Urothelium cell line (cell line): ENCODE data around the gene CCDC73.
A peak's percentile ranks its signal among the peaks of the same experiment; 100 is the strongest.
"Not testable (repeated sequence)": the region's sequence is repeated elsewhere in the genome, so short reads cannot be mapped to it uniquely, and the experiment has no call there.

Experiments used
- DNase-seq: peaks from one replicate; pipeline ENCODE4 v3.0.0; 2011; ENCODE audit warnings: low spot score, mixed read lengths
- FAIRE-seq: peaks from 2 replicates; lab custom pipeline; 2011; peaks lifted over from hg19 to GRCh38; lab: Jason Lieb, UNC

Gene CCDC73

GRCh38 chr11:32706985-32707741 is 87.3 kb downstream of the CCDC73 start:
- DNase-seq: peak; percentile 49
- FAIRE-seq: no peak

DNA sequence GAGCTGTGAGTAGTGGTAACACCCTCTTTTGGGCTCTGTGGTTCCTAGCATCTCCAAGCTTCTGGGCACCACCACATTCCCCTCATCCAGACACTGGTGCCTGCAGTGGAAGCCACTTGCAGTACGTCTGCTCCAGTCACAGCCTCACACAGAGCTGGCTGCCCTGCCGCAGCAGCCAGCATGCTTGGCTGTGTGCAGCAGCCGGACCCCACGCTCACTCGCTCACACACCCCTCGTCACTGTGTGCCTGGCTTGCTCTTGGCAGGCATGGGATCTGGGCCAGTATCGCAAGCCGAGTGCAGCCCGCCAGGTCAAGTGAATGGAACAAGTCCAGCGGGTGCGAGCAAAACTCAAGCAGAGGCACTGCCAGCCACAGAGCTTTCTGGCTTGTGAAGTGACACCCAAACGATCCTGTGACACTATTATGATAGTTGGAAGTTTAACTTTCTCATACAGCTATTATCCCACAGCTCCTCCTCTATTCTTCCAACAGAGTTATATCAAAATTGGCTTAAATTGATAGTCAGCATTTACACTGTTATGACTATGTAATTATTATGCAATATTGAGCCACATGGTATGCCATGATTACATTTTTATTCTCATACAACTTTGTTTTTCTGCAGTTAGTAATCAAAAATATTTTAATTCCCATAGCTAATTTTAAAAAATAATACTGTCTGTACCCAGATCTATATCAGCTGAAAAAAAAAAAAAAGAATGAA is 89.0 kb downstream of the CCDC73 start:
- FAIRE-seq (no peak), DNase-seq (no peak)

- DNase-seq: no peak
- no peak for FAIRE-seq
Measured at GRCh38 chr11:32704775-32705174, 89.7 kb downstream of the CCDC73 start.

- DNase-seq: no peak
- no peak for FAIRE-seq
Measured at GRCh38 chr11:32704261-32704660, 90.2 kb downstream of the CCDC73 start.

- FAIRE-seq (no peak), DNase-seq (no peak)
Measured at GRCh38 chr11:32701616-32702015, 92.8 kb downstream of the CCDC73 start.

- FAIRE-seq (no peak), DNase-seq (no peak)
Measured at GRCh38 chr11:32698579-32698978, 95.9 kb downstream of the CCDC73 start.

DNA sequence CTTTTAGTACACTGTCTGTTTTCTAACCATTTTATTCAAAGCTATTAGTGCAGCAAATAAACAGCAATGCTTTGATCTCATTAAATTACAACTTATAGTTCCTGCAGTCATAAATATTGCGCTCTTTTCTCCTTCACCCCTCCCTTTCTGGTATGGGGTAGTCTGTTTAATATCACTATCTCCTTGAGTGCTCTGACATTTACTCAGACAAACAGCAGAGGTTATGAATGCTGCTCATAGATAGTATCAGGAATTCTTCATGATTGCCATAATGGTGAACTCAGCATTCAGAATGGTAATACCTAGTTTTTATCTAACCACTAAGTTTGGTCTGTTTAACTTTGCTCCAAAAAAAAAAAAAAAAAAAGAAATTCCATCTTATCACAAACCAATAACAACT is 123.4 kb downstream of the CCDC73 start:
- FAIRE-seq (no peak), DNase-seq (no peak)

GRCh38 chr11:32659672-32660071 is 134.8 kb downstream of the CCDC73 start:
- no peak for DNase-seq
- FAIRE-seq: no peak

DNA sequence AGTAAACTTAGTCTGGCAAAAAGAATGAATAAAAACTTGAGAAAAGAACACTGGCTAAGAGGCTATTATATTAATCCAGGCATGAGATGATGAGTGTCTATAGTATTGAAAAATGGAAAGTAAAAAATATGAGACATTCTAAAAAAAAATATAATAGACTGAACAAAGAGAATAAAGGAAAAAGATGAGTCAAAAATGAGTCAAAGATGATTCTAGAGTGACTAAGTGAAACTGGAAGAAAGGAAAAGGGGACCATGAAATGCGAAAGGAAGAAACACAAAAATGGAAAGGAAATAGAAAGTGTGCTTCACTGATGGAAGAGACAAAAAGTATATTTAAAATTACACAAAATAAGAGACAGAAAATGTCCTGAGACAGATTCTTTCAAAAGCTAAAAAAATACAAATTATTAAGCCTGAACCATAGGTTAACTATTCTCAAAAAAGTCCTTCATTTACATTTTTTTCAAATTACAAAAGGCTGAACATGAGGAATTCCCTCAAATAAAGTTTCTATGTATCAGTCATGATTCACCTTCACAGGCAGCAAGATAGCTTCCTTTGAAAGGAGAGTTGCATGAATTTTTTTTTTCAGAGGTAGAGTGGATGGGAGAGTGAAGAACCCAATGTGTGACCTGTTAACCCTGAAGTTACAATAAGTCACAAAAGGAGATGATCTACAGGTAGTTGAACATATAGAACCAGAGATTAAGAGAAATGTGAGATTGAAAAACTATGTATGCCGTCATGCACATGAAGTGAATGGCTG is 135.6 kb downstream of the CCDC73 start:
- DNase-seq: no peak

GRCh38 chr11:32643526-32643925 is 150.9 kb downstream of the CCDC73 start:
- FAIRE-seq: no peak
- DNase-seq: no peak

More for the DNA sequence above, 135.6 kb downstream of the CCDC73 start:
- no peak for FAIRE-seq

GRCh38 chr11:32641361-32641760 is 153.1 kb downstream of the CCDC73 start:
- FAIRE-seq: no peak
- no peak for DNase-seq

DNA sequence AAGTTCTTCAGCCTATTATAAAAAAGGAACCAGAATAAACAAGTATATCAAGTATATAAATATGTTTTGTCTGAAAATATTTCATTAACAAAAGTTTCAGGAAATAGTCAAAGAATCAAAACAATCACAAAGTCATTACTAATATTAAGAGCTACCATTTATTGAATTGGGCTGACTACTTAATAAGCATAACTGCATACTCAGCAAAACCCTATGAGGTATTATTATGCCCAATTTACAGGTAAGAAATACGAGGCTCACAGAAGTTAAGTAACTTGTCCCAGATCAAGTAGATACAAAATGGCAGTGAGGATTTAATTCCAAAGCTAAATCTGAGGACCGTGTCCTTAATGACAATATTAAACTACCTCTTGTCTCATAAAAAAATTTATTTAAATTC is 158.6 kb downstream of the CCDC73 start:
- no peak for FAIRE-seq
- no peak for DNase-seq

DNA sequence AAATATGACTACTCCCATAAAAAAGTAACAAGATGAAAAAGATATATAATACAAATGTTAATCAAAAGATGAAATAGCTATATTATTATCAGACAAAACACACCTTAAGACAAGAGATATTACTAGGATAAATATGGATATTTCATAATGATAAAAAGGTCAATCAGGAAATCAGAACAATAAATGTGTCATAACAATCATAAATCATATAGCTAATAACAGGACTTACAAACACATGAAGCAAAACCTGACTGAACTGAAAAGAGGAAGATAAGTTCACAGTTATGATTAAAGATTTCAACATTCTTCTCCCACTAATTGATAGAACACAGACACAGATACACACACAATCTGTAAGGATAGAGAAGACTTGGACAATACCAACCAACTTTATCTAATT is 163.6 kb downstream of the CCDC73 start:
- FAIRE-seq (no peak), DNase-seq (no peak)

- no peak for FAIRE-seq
Measured at GRCh38 chr11:32616903-32617302, 177.6 kb downstream of the CCDC73 start.

DNA sequence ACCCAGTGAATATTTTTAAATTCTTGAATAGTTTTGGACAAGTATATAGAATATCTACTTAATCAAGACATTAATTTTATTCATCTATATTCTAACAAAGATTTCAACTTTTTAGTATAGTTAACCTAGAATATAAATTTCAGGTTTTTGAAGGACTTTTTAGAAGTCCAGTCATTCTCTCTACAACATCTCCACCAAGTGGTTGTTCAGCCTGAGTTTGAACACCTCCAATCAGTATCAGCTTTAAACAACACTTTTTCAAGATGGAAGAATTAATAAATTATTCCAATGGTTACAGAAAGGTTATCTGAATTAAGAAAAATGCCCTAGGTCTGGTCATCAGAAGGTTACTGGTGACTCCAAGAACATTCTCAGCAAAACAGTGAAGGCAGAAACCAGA is 179.0 kb downstream of the CCDC73 start:
- DNase-seq (no peak), FAIRE-seq (no peak)

More at GRCh38 chr11:32616903-32617302, 177.6 kb downstream of the CCDC73 start:
- DNase-seq: no peak

DNA sequence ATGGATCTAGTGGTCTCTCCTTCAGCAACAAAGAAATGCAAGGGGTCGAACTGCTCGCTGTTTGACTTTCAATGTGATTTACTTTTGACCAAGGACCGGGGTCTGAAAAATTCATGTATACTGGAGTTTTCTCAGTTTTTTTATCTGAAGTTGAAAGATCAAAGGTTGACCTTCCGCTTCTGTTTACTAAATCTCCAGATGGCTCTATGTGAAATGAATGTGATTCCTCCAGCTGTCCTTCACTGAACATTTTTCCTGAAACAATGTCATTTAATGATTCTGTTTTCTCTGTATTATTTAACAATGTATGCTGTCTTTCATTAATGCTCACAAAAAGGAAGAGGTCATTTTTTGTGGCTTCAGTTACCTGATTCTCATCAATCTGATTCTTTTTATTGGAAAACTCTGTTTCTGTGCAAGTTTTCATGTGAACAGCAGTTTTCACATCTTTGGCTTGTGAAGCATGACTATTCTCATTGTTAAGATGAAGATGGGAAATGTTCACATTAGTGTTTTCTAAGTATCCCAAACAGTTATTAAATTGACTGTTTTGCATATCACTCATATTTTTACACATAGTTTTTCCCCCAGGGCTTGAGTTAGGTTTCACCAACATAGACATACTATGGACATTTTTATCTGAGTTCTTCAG is 180.8 kb downstream of the CCDC73 start:
- FAIRE-seq (no peak), DNase-seq (no peak)

DNA sequence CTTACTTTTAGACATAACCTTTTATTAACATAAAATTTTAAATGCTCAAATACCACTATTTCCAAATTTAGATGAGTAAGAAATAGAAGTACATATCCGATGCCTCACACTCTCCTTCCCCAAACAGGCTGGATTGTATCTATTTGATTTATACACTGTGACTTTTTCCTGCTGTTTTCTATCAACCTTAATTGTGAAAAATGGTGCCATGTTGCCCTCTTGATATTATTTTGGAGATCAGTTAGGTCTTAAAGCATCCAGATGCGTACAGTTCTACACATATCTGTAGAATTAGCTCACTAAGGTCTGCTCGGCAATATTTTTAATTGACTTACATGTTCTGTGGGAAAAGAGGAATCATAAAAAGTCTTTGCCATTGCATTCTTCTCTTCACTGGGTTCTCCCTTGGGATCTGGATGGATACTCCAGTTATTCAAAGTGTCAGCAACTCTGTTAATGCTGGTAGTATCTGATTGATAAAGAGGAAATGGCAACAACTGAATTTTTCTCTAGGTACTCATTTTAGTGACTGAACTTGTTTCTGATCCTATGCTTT is 183.6 kb downstream of the CCDC73 start:
- FAIRE-seq: no peak
- DNase-seq: no peak

DNA sequence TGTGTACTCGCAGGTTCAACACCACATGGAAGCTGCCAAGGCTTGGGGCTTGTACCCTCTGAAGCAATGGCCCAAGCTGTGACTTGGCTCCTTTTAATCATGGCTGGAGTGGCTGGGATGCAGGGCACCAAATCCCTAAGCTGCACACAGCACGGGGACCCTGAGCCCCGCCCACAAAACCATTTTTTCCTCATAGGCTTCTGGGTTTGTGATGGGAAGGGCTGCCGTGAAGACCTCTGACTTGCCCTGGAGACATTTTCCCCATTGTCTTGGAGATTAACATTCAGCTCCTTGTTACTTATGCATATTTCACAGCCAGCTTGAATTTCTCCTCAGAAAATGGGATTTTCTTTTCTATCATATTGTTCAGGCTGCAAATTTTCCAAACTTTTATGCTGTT is 185.6 kb downstream of the CCDC73 start:
- not testable (repeated sequence) for FAIRE-seq, DNase-seq

DNA sequence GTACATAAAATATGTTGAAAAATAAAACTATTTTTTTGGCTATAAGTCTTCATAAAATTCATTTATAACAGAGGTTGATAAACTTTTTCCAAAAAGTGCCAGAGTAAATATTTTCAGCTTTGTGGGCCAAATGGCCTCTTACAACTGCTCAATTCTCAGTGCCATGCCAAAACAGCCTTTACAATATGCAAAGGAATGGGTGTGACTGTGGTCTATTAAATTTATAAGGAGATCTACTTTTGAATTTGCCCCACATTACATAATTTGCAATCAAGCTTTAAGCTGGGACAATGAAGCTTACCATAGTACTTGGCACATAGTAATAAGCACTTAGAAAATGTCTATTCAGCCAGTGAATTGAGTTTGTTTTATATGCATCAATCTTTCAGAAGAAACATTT is 188.2 kb downstream of the CCDC73 start:
- DNase-seq (no peak), FAIRE-seq (no peak)

DNA sequence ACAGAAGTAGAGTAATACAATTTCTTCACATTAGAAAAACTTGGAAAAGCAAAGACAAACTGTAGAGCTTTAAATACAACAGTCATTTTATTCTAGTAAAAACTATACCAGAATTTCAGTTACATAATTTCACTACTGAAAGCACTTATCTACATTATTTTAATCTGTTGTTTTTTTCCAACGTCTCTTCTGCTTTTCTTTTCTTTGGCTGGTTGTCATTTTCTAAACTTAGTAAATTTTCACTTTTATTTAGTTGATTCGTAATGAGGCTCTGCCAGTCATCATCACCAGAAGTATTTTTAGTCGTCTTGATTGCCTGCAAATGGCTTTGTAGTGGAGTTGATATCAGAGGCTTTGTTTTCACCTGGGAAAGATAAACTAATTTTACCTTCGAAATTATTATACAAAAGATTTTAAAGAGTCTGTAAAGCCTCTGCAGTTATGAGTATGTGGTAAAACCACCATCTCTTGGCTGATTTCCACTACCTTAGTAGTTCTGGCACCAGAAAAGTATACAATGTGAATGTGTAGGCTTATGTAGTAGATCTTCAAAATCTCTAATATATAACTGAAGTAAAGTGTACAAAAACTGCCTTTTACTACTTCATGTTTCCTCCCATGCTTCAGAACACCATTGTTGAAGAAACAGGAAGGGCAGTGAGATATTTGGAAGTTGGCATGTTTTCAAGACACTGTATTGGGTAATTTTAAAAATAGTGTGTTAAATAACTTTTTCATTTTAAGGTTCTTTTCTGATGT is 191.6 kb downstream of the CCDC73 start:
- no peak for FAIRE-seq
- no peak for DNase-seq
